SK-N-SH (cell line): ENCODE results near the gene KRT37.

Experiments
- CTCF ChIP-seq: fragments of 200-600 bp; sonication (generic); IDR thresholded peaks from 2 replicates; pipeline ENCODE4 v1.6.1; 2017; ENCODE audit warnings: antibody characterized with exemption, mild to moderate bottlenecking, moderate library complexity
- EP300 ChIP-seq, 2 experiments: IDR thresholded peaks; 2 replicates each; pipeline versions ENCODE4 v1.4.0 to v1.6.1; 2012; ENCODE audit warnings: borderline replicate concordance in 1 of 2, low read depth in 1 of 2, low read length in 1 of 2
- FOXJ3 ChIP-seq: sonication (generic); formaldehyde crosslinking; IDR thresholded peaks from 2 replicates; pipeline ENCODE4 v1.5.1; 2020; ENCODE audit warnings: mild to moderate bottlenecking, missing genetic modification reagents
- FOXM1 ChIP-seq: IDR thresholded peaks from 2 replicates; pipeline ENCODE4 v1.4.0; 2012; ENCODE audit warnings: low read depth, mild to moderate bottlenecking
- GABPA ChIP-seq: IDR thresholded peaks from 2 replicates; pipeline ENCODE4 v1.4.0; 2012; ENCODE audit warnings: low read depth, mild to moderate bottlenecking
- JUND ChIP-seq: IDR thresholded peaks from 2 replicates; pipeline ENCODE4 v1.4.0; 2012
- MEF2A ChIP-seq: IDR thresholded peaks from 2 replicates; pipeline ENCODE4 v1.4.0; 2012; ENCODE audit warnings: low read depth, borderline replicate concordance
- MXI1 ChIP-seq: IDR thresholded peaks from 2 replicates; pipeline ENCODE4 v1.6.1; 2012; ENCODE audit warnings: mild to moderate bottlenecking, low read depth, low read length, improper control_type of control experiment
- NRF1 ChIP-seq: IDR thresholded peaks from 2 replicates; pipeline ENCODE4 v1.6.1; 2012; ENCODE audit warnings: low read depth, mild to moderate bottlenecking, low read length
- POLR2AphosphoS5 ChIP-seq: IDR thresholded peaks from 2 replicates; pipeline ENCODE4 v1.6.1; 2012; ENCODE audit warnings: low read depth, low read length
- RAD21 ChIP-seq: IDR thresholded peaks from 2 replicates; pipeline ENCODE4 v1.6.1; 2012; ENCODE audit warnings: mild to moderate bottlenecking, low read length
- SMC3 ChIP-seq: IDR thresholded peaks from 2 replicates; pipeline ENCODE4 v1.6.1; 2012; ENCODE audit warnings: low read depth, low read length, improper control_type of control experiment
- TAF1 ChIP-seq: IDR thresholded peaks from 2 replicates; pipeline ENCODE4 v1.6.1; 2012; ENCODE audit warnings: low read depth, mild to moderate bottlenecking, low read length, moderate library complexity, borderline replicate concordance
- YY1 ChIP-seq: IDR thresholded peaks from 2 replicates; pipeline ENCODE4 v1.4.0; 2012; ENCODE audit warnings: low read depth, mild to moderate bottlenecking

DNA sequence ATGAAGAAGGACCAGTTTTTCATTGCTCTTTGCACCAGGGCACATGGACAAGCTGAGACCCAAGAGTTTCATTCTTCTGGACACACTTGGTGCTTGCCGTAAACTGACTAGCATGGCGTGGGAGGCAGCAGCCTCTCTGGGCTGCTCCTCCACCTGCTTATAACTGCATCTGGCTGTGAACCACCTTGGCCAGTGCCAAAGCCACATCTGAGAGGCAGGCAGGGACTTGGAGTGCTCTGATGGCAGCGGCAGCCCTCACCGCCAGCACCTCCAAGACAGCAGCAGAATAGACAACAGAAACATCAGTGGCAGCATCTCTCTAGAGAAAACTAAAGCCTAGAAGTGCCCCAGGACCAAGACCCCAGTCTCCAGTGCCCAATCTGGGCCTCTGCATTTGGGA is 4.7 kb downstream of the KRT37 start:
- TF ChIP-seq CTCF (no peak), POLR2AphosphoS5 (no peak), GABPA (no peak), EP300 (IDR thresholded peaks at IDR 0.05; ENCODE audit: borderline replicate concordance in 1 of 2, low read depth in 1 of 2, low read length in 1 of 2) (no peak), MEF2A (no peak), FOXJ3 (CRISPR knock-in tag) (no peak), YY1 (no peak), TAF1 (no peak), JUND (no peak), FOXM1 (no peak), SMC3 (no peak), RAD21 (no peak), NRF1 (no peak), MXI1 (no peak)
